Colonic mucosa (tissue), 4 donors: ENCODE results near the gene PPIF. TPM values are rescaled to one million over a fixed set of nuclear protein-coding genes. Genes with fewer than 3 reads are reported as not detected.

Experiments used
- DNase-seq: peaks from one replicate; pipeline ENCODE4 v3.0.0-alpha.2; 2020
- H3K27ac ChIP-seq: fragments of 200-600 bp; one replicate; pipeline ENCODE4 v1.8.0; 2021
- H3K27me3 ChIP-seq: fragments of 200-600 bp; one replicate; pipeline ENCODE4 v1.8.0; 2021
- H3K36me3 ChIP-seq: fragments of 200-600 bp; one replicate; pipeline ENCODE4 v1.8.0; 2021
- H3K4me1 ChIP-seq: fragments of 200-600 bp; one replicate; pipeline ENCODE4 v1.8.0; 2021; ENCODE audit warnings: mild to moderate bottlenecking
- H3K4me3 ChIP-seq: fragments of 200-600 bp; one replicate; pipeline ENCODE4 v1.8.0; 2021
- H3K9ac ChIP-seq, 2 donors: one replicate each; pipeline ENCODE4 v1.7.0; 2013; ENCODE audit warnings: control low read depth in 2 of 2, low read depth in 2 of 2, low read length in 2 of 2
- H3K9me3 ChIP-seq: fragments of 200-600 bp; one replicate; pipeline ENCODE4 v1.8.0; 2021
- CTCF ChIP-seq: fragments of 200-600 bp; IDR thresholded peaks from one replicate; pipeline ENCODE4 v1.8.0; 2022; ENCODE audit warnings: antibody characterized with exemption, mild to moderate bottlenecking
- intact Hi-C: fragments of 100-400 bp; cut with DNase I; formaldehyde crosslinking; loops from one replicate; pipeline ENCODE4 v1.14.1; 2022
- total RNA-seq, 2 donors: library from RNA; stranded (reverse); fragmentation: NEBNext Ultra II Directional in 1 of 2; extraction: Animal tissue kit (Norgen Biotek cat#: 25700) in 1 of 2; gene quantifications; one replicate each; pipeline ENCODE4 v1.2.1, GENCODE V29; 2021
- donor health status: healthy.
- donor health status: DM: no; HTN: no; CAD: no.
- donor health status: DM: no; HTN: no; CAD: no.

The PPIF gene
- total RNA-seq, 2 donors from 2014 or later: 99.3 to 154 TPM

GRCh38 chr10:79353726-79354125 lies 6.5 kb downstream of the PPIF start:
- Histone ChIP-seq H3K27ac (no peak overlapping the region), H3K4me1 (peaks cover 9% of the 10 kb centered on the region), H3K9ac (no peak overlapping the region), H3K36me3 (peaks cover 30% of the 10 kb centered on the region), H3K9me3 (no peaks in the 10 kb centered on the region), H3K4me3 (no peak overlapping the region), H3K27me3 (no peaks in the 10 kb centered on the region)
- DNase-seq: no peak
- intact Hi-C loops: no loop called here
- TF ChIP-seq CTCF: no peak

GRCh38 chr10:79354141-79354540 lies 6.9 kb downstream of the PPIF start:
- H3K4me1 ChIP-seq: peaks cover 7% of the 10 kb centered on the region
- intact Hi-C loops: no loop called here
- no peak for TF ChIP-seq CTCF
- H3K4me3 ChIP-seq: no peak overlapping the region
- no peak overlapping the region for H3K9ac ChIP-seq
- peaks cover 30% of the 10 kb centered on the region for H3K36me3 ChIP-seq
- no peak overlapping the region for H3K27ac ChIP-seq
- no peak for DNase-seq
- no peaks in the 10 kb centered on the region for H3K9me3 ChIP-seq
- no peaks in the 10 kb centered on the region for H3K27me3 ChIP-seq

DNA sequence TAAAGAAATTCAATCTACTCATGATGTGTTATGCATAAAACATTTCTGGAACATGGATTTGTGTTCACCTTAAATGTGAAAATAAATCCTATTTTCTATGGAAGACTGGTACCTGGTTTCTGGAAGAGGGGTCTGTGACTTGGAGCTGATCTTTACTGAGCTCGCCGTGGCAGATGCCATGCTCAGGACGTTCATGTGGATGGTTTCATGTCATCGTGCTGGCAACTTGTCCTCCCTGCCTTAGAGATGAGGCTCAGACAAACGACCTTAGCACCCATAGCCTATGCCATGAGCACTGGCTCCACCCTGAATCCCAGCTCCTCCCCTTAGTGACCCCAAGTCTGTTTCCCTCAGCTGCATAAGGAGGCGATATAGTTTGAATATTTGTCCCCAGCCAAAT lies 7.3 kb downstream of the PPIF start:
- intact Hi-C loops: no loop called here
- no peak for TF ChIP-seq CTCF
- peaks cover 30% of the 10 kb centered on the region for H3K36me3 ChIP-seq
- DNase-seq: no peak
- no peak overlapping the region for H3K9ac ChIP-seq
- H3K9me3 ChIP-seq: no peaks in the 10 kb centered on the region
- H3K27ac ChIP-seq: no peak overlapping the region
- no peak overlapping the region for H3K4me3 ChIP-seq
- H3K4me1 ChIP-seq: peaks cover 2% of the 10 kb centered on the region
- no peaks in the 10 kb centered on the region for H3K27me3 ChIP-seq

GRCh38 chr10:79355420-79356017 lies 8.2 kb downstream of the PPIF start:
- no peak for DNase-seq
- Histone ChIP-seq H3K9ac (no peak overlapping the region), H3K36me3 (peaks cover 27% of the 10 kb centered on the region), H3K9me3 (no peaks in the 10 kb centered on the region), H3K27me3 (no peaks in the 10 kb centered on the region), H3K27ac (no peak overlapping the region), H3K4me3 (no peak overlapping the region), H3K4me1 (no peaks in the 10 kb centered on the region)
- intact Hi-C loops: no loop called here
- no peak for TF ChIP-seq CTCF

GRCh38 chr10:79356104-79356503 lies 8.8 kb downstream of the PPIF start:
- Histone ChIP-seq H3K4me3 (no peak overlapping the region), H3K27me3 (no peaks in the 10 kb centered on the region), H3K36me3 (peaks cover 22% of the 10 kb centered on the region), H3K4me1 (no peaks in the 10 kb centered on the region), H3K9me3 (no peaks in the 10 kb centered on the region), H3K9ac (no peak overlapping the region), H3K27ac (no peak overlapping the region)
- TF ChIP-seq CTCF: no peak
- intact Hi-C loops: no loop called here
- DNase-seq: peak; percentile 13
